Embryonic facial prominence (tissue), 1 donor: Measurements from ENCODE around the gene PCSK6.
A peak's percentile ranks its signal among the peaks of the same experiment; 100 is the strongest.
"Not testable (repeated sequence)": the region's sequence is repeated elsewhere in the genome, so short reads cannot be mapped to it uniquely, and the experiment has no call there.

Source experiments
- DNase-seq: peaks from one replicate; pipeline ENCODE4 v3.0.0-alpha.2; 2016; ENCODE audit errors: extremely low spot score

The PCSK6 gene

DNA sequence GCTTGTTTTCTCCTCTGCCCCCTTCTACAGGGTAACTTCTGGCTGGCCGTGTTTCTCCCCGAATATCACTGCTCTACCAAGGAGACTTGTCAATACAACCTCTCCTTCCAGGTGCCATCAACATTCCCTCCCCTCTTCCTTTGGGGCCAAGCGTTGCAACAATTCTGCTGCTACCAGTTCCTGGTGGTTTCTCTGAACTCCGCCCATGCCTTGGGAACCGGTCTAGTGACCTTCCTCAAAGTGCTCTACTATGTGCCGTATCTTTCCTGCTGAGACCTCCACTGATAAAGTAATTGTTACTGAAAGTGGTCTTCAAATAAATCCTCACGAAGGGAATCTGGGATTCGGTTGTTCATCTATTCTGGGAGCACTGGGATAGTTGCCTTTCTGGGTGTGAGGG lies 26.2 kb downstream of the PCSK6 start:
- DNase-seq, result no peak

GRCh38 chr15:101461097-101461496 lies 28.4 kb downstream of the PCSK6 start:
- no peak for DNase-seq

DNA sequence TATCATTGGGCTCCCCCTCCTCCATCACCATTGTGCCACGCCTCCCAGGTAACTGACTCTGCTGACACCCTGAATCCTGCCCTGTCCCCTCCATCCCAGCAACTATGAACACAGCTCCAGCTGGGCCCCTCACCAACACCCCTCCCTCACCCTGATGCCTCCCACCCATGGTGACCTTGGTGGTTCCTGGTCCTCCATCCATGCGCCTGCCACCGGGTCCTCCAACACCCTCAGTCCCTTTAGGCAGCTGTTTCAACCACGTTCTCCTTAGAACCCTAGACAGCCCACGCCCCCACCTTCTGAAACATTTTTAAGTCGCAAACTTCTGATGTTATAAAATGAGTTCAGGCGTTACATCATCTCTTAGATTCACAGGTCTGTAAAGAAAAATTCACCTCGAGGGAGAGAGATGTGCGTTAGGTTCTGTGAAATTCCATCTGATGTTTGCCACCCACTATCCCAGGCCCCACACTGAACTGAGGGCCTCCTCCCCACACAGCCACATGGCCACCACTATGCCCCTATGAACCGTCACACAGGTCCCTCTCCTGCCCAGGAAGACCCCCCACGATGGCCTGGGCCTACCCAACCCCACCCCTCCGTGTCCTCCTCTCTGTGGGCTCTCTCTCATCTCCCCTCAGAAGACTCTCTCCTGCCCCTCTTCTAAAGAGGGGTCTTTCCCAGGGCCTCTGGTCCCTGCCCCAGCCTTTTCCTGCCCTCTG lies 29.8 kb downstream of the PCSK6 start:
- no peak for DNase-seq

DNA sequence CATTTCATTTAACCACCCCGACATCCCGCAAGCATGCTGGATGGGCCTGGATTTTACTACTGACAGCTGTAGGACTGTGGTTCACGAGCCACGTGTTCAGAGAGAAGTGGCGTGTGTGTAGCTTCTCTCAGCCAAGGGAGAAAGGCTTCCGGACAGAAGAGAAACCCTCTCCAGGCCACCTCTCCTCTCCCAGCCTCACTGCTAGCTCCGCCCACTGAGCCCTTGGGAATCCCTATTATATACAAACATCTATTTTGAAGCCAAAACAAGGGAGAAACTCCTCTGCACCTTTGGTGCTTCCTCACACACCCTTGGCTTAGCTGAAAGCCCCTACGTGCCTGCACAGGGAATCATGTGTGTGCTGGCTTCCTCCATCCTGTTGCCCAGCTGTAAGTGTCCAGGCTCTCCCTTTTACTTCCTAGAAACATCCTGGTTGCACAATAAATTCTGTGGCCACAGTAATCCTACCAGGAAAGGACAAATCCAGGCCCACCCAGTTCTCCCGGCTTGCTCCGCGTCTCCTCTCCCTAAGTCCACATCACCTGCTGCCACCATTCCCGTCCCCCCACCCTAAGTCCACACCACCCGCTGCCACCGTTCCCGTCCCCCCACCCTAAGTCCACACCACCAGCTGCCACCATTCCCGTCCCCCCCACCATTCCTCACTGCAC lies 30.5 kb downstream of the PCSK6 start:
- no peak for DNase-seq

GRCh38 chr15:101458158-101458900 lies 31.2 kb downstream of the PCSK6 start:
- no peak for DNase-seq

DNA sequence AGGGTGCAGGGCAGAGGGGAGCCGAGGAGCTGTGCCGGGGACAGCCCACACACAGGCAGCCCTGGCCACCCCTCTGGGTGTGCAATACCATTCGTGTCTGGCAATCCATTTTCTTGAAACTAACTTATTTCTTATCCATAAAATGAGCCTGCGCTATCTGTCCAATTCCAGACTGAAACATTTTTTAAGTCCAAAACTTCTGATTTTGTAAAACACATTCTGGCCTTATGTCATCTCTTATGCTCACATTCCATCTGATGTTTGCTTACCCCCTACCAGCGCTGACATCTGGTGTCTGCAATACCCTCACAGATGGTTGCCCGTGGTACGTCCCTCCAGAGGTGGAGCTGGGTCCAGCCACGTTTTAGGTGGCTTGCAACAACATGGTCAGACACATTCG lies 31.8 kb downstream of the PCSK6 start:
- DNase-seq, result no peak

GRCh38 chr15:101456057-101456739 lies 33.3 kb downstream of the PCSK6 start:
- DNase-seq, result no peak

GRCh38 chr15:101455291-101456025 lies 34.0 kb downstream of the PCSK6 start:
- DNase-seq, result no peak

GRCh38 chr15:101454781-101455180 lies 34.7 kb downstream of the PCSK6 start:
- not testable (repeated sequence) for DNase-seq

- no peak for DNase-seq
Measured at GRCh38 chr15:101454365-101454764, 35.1 kb downstream of the PCSK6 start.

GRCh38 chr15:101453123-101454120 lies 36.1 kb downstream of the PCSK6 start:
- no peak for DNase-seq

- DNase-seq, result no peak
Measured at GRCh38 chr15:101452572-101452971, 36.9 kb downstream of the PCSK6 start.

- DNase-seq, result no peak
Measured at GRCh38 chr15:101451846-101452245, 37.7 kb downstream of the PCSK6 start.

DNA sequence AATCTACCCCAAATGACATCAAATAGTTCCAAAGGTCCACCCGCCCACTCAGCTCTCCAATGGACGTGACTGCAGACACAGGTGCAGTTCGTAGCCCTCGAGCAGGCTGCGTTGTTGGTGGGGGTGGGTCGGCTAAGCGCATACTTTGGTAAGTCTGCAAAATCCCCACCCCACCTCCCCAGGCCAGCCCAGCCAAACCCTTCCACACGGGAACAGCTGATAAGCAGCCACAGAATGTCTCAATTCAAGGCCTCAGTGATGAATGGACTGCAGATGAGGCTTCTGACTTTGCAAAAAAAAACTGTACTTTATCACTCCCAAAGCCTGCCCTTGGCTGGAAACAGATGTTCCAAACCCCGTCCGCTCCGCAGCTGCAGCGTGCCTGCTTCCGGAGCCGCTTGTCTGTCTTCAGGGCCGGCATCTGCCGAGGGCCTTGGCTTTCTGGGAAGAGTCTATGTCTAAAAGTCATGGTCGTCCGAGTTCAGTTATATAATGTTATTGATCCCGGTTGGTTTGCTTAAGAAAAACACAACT lies 38.2 kb downstream of the PCSK6 start:
- peak; percentile 27 for DNase-seq

GRCh38 chr15:101450403-101451265 lies 38.9 kb downstream of the PCSK6 start:
- DNase-seq, result no peak

DNA sequence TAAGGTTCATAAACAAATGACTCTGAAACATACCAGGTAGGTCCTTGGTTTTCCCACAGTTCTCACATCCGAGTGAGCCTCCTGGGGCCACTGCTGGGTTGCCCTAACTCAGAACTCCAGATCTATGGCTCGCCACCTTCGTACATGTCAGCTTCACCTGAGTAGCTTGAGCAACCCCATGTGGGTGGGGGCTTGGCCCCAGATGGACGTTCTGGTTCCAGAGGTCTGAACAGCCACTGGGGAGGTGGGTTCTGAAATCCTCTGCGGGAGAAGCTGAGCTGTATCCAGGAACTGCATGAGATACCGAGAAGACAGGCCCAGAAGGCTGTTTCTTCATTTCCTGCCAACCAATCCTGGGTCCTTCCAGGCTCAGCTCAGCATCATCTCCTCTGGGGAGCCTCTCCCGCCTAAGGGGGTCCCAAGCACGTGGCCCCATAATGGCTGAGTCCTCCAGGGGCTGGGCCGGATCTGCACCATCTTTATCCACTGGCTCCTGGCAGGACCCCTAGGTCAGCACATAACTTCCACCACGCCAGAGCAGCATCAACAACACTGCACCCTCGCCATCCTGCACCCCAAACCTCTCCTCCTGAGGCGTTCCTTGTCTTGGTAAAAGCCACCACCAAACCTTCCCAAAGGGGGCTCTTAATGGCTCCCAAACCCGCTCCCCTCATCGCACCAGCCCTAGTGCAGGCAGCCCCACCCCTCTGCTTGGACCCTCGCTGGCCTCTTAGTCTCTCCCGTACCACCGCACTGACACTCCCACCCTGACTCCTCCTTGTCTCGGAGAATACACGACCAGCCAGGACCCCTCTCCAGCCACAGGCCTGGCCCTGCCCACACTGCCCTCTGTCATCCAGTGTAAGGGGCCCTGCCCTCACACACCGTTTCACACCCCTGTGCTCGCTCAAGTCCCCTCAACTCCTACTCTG lies 39.8 kb downstream of the PCSK6 start:
- no peak for DNase-seq

DNA sequence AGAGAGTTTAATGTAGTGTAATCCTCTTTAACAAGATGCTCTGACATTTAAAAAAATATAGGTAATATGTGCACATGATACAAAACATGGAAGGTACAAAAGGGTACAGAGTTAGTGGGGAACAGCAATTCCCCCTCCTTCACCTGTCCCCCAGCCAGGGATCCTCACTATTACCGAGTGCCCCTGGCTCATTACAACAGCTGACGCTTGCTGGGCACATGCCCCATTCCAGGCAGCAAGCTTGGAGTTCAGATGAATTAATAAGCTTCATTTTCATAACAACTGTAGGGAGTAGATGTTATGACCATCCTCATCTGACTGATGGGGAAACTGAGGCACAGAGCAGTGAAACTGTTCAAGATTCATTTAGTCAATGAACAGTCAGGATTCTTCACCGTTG lies 41.2 kb downstream of the PCSK6 start:
- no peak for DNase-seq

DNA sequence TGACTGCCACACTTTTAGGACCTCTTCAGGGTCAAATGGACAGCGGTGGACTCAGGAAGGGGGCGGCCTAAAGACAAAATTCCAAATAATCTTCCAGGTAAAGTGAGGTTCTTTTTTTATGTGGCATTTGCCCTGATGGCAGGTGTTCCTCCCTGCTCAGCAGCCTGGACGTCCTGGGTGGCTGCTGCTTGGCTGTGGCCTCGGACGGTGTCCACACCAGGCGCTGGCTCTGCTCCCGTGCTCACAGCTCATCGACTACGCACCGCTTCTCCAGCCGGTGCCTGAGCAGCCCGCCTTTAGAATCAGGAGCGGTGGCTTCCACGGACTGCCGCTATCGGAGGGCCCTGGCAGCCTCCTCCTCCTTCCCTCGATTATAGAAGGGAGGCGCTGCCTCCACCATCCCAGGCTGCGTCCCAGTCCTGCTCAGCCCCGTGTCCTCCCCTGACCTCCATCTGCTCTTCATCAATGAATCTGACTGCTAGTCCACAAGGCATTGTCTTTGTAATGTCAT lies 41.9 kb downstream of the PCSK6 start:
- DNase-seq, result no peak
